Liver (tissue), 9 donors: ENCODE measurements around the gene TDRD5. TPM values are rescaled to one million over a fixed set of nuclear protein-coding genes. Genes with fewer than 3 reads are reported as not detected.

Source experiments
- DNase-seq: peaks from one replicate; pipeline ENCODE4 v3.0.0-alpha.2; 2017; ENCODE audit warnings: low spot score
- H3K27ac ChIP-seq, 2 donors: one replicate each; pipeline ENCODE4 v1.7.0; 2013; ENCODE audit warnings: inconsistent platforms in 2 of 2, low read length in 2 of 2, control low read depth in 1 of 2, low read depth in 1 of 2, mild to moderate bottlenecking in 1 of 2
- H3K27me3 ChIP-seq, 4 donors: one replicate each; pipeline versions ENCODE4 v1.6.1 to v1.7.0; 2013; ENCODE audit warnings: low read length in 3 of 4, inconsistent platforms in 1 of 4, mild to moderate bottlenecking in 1 of 4, moderate library complexity in 1 of 4; ENCODE audit not compliant: control insufficient read depth in 4 of 4, insufficient read depth in 4 of 4
- H3K36me3 ChIP-seq, 4 donors: one replicate each; pipeline versions ENCODE4 v1.6.1 to v1.7.0; 2013; ENCODE audit warnings: low read length in 3 of 4, mild to moderate bottlenecking in 3 of 4, low read depth in 1 of 4, moderate library complexity in 1 of 4; ENCODE audit not compliant: control insufficient read depth in 4 of 4, insufficient read depth in 3 of 4
- H3K4me1 ChIP-seq, 4 donors: one replicate each; pipeline versions ENCODE4 v1.6.1 to v1.7.0; 2013; ENCODE audit warnings: low read length in 3 of 4, mild to moderate bottlenecking in 3 of 4, moderate library complexity in 1 of 4; ENCODE audit not compliant: control insufficient read depth in 4 of 4, insufficient read depth in 4 of 4
- H3K4me3 ChIP-seq, 3 donors: one replicate each; pipeline versions ENCODE4 v1.6.1 to v1.7.0; 2013; ENCODE audit warnings: low read length in 3 of 3, control low read depth in 1 of 3, low read depth in 1 of 3, mild to moderate bottlenecking in 1 of 3
- H3K9ac ChIP-seq, 2 donors: one replicate each; pipeline ENCODE4 v1.7.0; 2013; ENCODE audit warnings: low read length in 2 of 2, mild to moderate bottlenecking in 2 of 2, moderate library complexity in 2 of 2, control low read depth in 1 of 2, low read depth in 1 of 2
- H3K9me3 ChIP-seq, 4 donors: one replicate each; pipeline versions ENCODE4 v1.6.1 to v1.7.0; 2013; ENCODE audit warnings: low read length in 3 of 4; ENCODE audit not compliant: control insufficient read depth in 4 of 4
- ATF3 ChIP-seq: IDR thresholded peaks from 2 replicates; pipeline ENCODE4 v1.6.1; 2016; ENCODE audit warnings: antibody characterized with exemption
- EGR1 ChIP-seq, 2 donors: IDR thresholded peaks; 2 replicates each; pipeline ENCODE4 v1.6.1; 2016 to 2018; ENCODE audit warnings: antibody characterized with exemption in 2 of 2, low read depth in 2 of 2
- FOXA1 ChIP-seq: IDR thresholded peaks from 2 replicates; pipeline ENCODE4 v1.6.1; 2016; ENCODE audit warnings: antibody characterized with exemption
- FOXA2 ChIP-seq: IDR thresholded peaks from 2 replicates; pipeline ENCODE4 v1.6.1; 2016; ENCODE audit warnings: antibody characterized with exemption
- HNF4G ChIP-seq: IDR thresholded peaks from 2 replicates; pipeline ENCODE4 v1.6.1; 2016; ENCODE audit warnings: antibody characterized with exemption
- NR2F2 ChIP-seq: IDR thresholded peaks from 2 replicates; pipeline ENCODE4 v1.6.1; 2016; ENCODE audit warnings: antibody characterized with exemption
- REST ChIP-seq: IDR thresholded peaks from 2 replicates; pipeline ENCODE4 v1.6.1; 2016; ENCODE audit warnings: antibody characterized with exemption, mild to moderate bottlenecking
- SP1 ChIP-seq: IDR thresholded peaks from 2 replicates; pipeline ENCODE4 v1.6.1; 2018; ENCODE audit warnings: antibody characterized with exemption, mild to moderate bottlenecking
- TAF1 ChIP-seq: conservative IDR thresholded peaks from 2 replicates; pipeline ENCODE4 v1.6.1; 2016; ENCODE audit warnings: antibody characterized with exemption, mild to moderate bottlenecking
- YY1 ChIP-seq: IDR thresholded peaks from 2 replicates; pipeline ENCODE4 v1.6.1; 2016; ENCODE audit warnings: antibody characterized with exemption, mild to moderate bottlenecking
- ZBTB33 ChIP-seq: IDR thresholded peaks from 2 replicates; pipeline ENCODE4 v1.6.1; 2016; ENCODE audit warnings: antibody characterized with exemption
- WGBS: extraction: QIAGEN DNeasy Blood & Tissue Kit; methylation state at CpG from one replicate; pipeline ENCODE4 v1.1.7; 2013; 5-methylcytosine and 5-hydroxymethylcytosine counted together
- polyA plus RNA-seq, 2 donors: library from polyadenylated mRNA; stranded (reverse) in 1 of 2; unstranded in 1 of 2; fragments of 200-250 nt in 1 of 2; fragments of >200 nt in 1 of 2; fragmentation: Nextera tagmentation in 1 of 2; extraction: Ambion mirVana in 1 of 2; gene quantifications; one replicate each; pipeline versions ENCODE4 v1.2.1 to v1.2.3, GENCODE V29; 2013 to 2015
- total RNA-seq, 2 donors: library from RNA; depleted of rRNA; stranded (reverse); fragments of >200 nt; gene quantifications; one replicate each; pipeline ENCODE4 v1.2.3, GENCODE V29; 2014
- donor health status: healthy.
- donor health status: healthy.
- donor health status: healthy.
- donor health status: healthy.
- donor health status: healthy.

The TDRD5 gene
- total and polyA plus RNA-seq, 4 donors: not detected

- no peak for TF ChIP-seq REST
- TF ChIP-seq TAF1: no peak
These were observed 4.3 kb upstream of the TDRD5 start (continued) for GRCh38 chr1:179587336-179587735.

- Histone ChIP-seq H3K36me3 (no peaks in the 10 kb centered on the region), H3K9me3 (no peaks in the 10 kb centered on the region), H3K4me3 (no peak overlapping the region), H3K27ac (no peak overlapping the region), H3K4me1 (peaks cover 0 to 6% (median 0%) of the 10 kb centered on the region in 4 donors), H3K27me3 (peaks cover 0 to 23% (median 8%) of the 10 kb centered on the region in 4 donors), H3K9ac (no peak overlapping the region)
- TF ChIP-seq FOXA2: no peak
- TF ChIP-seq SP1: no peak
- no peak for TF ChIP-seq TAF1
- no peak for TF ChIP-seq REST
- TF ChIP-seq FOXA1: no peak
- no peak for TF ChIP-seq YY1
- TF ChIP-seq EGR1 (IDR thresholded peaks at IDR 0.05; ENCODE audit: low read depth in 2 of 2): no peak
- no peak for TF ChIP-seq ATF3
- no peak for TF ChIP-seq HNF4G
- TF ChIP-seq ZBTB33: no peak
- no peak for TF ChIP-seq NR2F2
- DNase-seq: no peak
- 88% methylated on average over 18 of the region's 18 CpGs for WGBS
These were observed 3.1 kb upstream of the TDRD5 start for GRCh38 chr1:179588425-179589024.
